ENCODE data around the gene EIF4A3.
A peak's percentile ranks its signal among the peaks of the same experiment; 100 is the strongest.
"Not testable (repeated sequence)": the region's sequence is repeated elsewhere in the genome, so short reads cannot be mapped to it uniquely, and the experiment has no call there.

Gene EIF4A3

GRCh38 chr17:80169784-80170500 is 23.0 kb upstream of the EIF4A3 start, which contains the start of gene CARD14:
Gene CARD14 (plus strand): TSS chr17:80170030. CDS start chr17:80181439, 11,409 bp downstream.
- DNase-seq, result no peak

- DNase-seq, result no peak
These were observed 22.2 kb upstream of the EIF4A3 start for GRCh38 chr17:80169107-80169506.

- no peak for DNase-seq
These were observed 21.4 kb upstream of the EIF4A3 start for GRCh38 chr17:80168371-80168770.

- DNase-seq, result no peak
These were observed 19.5 kb upstream of the EIF4A3 start for GRCh38 chr17:80166446-80166845.

GRCh38 chr17:80164185-80164584 is 17.3 kb upstream of the EIF4A3 start:
- no peak for DNase-seq

- DNase-seq, result no peak
These were observed 16.4 kb upstream of the EIF4A3 start for GRCh38 chr17:80163336-80163735.

GRCh38 chr17:80160536-80160935 is 13.6 kb upstream of the EIF4A3 start:
- DNase-seq, result no peak

- no peak for DNase-seq
These were observed 11.9 kb upstream of the EIF4A3 start for GRCh38 chr17:80158846-80159245.

- not testable (repeated sequence) for DNase-seq
These were observed 8.7 kb upstream of the EIF4A3 start for GRCh38 chr17:80155600-80155999.

- DNase-seq, result no peak
These were observed 7.2 kb upstream of the EIF4A3 start for GRCh38 chr17:80154166-80154565.

- no peak for DNase-seq
These were observed 6.1 kb upstream of the EIF4A3 start for GRCh38 chr17:80153004-80153403.

GRCh38 chr17:80152081-80152702 is 5.3 kb upstream of the EIF4A3 start:
- no peak for DNase-seq

GRCh38 chr17:80151333-80151732 is 4.4 kb upstream of the EIF4A3 start:
- DNase-seq, result no peak

GRCh38 chr17:80146121-80147034 is 550 bp downstream of the EIF4A3 start:
- peak; percentile 23 for DNase-seq

- DNase-seq, result no peak
These were observed 1.6 kb downstream of the EIF4A3 start for GRCh38 chr17:80145076-80146075.

GRCh38 chr17:80142929-80143328 is 4.0 kb downstream of the EIF4A3 start:
- no peak for DNase-seq

GRCh38 chr17:80141463-80142165 is 5.3 kb downstream of the EIF4A3 start:
- no peak for DNase-seq

- DNase-seq, result no peak
These were observed 8.0 kb downstream of the EIF4A3 start for GRCh38 chr17:80138856-80139426.

- no peak for DNase-seq
These were observed 9.8 kb downstream of the EIF4A3 start for GRCh38 chr17:80137131-80137530.

GRCh38 chr17:80133626-80133970 is 13.3 kb downstream of the EIF4A3 start:
- no peak for DNase-seq

- DNase-seq, result no peak
These were observed 13.9 kb downstream of the EIF4A3 start for GRCh38 chr17:80132906-80133625.

Measured in NCI-H1436 (cell line).